Measurements from ENCODE around the gene OR4K17.

- TF ChIP-seq SPI1 (IDR thresholded peaks at IDR 0.05; ENCODE audit: low read depth, low read length) (no peak), POU2F2 (IDR thresholded peaks at IDR 0.05; ENCODE audit: low read depth, low read length) (no peak), POLR2AphosphoS5 (IDR thresholded peaks at IDR 0.05; ENCODE audit: low read depth, low read length) (no peak), POLR2A (IDR thresholded peaks at IDR 0.05; ENCODE audit: low read depth, low read length) (no peak), TAF1 (IDR thresholded peaks at IDR 0.05; ENCODE audit: low read depth, low read length) (no peak)
Observed at GRCh38 chr14:20116748-20117147, 6.2 kb downstream of the OR4K17 start.
